Smooth muscle cell (in vitro differentiated cells): ENCODE results near the gene GRIP2. TPM values are rescaled to one million over a fixed set of nuclear protein-coding genes. Genes with fewer than 3 reads are reported as not detected.

Experiments used
- DNase-seq: peaks from one replicate; lab custom pipeline; 2025; ENCODE audit not compliant: unreplicated experiment; lab: John Stamatoyannopoulos, UW
- H2AFZ ChIP-seq: fragments of 200-600 bp; sonication (generic); 2 replicates; pipeline ENCODE4 v1.6.0; 2016; ENCODE audit warnings: antibody characterized with exemption, low read depth, mild to moderate bottlenecking
- H3F3A ChIP-seq: fragments of 200-600 bp; sonication (generic); 2 replicates; pipeline ENCODE4 v1.6.0; 2017; ENCODE audit warnings: antibody characterized with exemption, low read depth
- H3K27ac ChIP-seq: fragments of 200-600 bp; sonication (generic); 2 replicates; pipeline ENCODE4 v1.5.1; 2016; ENCODE audit warnings: low read depth, mild to moderate bottlenecking
- H3K27me3 ChIP-seq: fragments of 200-600 bp; sonication (generic); 2 replicates; pipeline ENCODE4 v1.6.1; 2016; ENCODE audit warnings: low read depth, mild to moderate bottlenecking
- H3K36me3 ChIP-seq: fragments of 200-600 bp; sonication (generic); 2 replicates; pipeline ENCODE4 v1.5.1; 2016; ENCODE audit warnings: low read depth
- H3K4me1 ChIP-seq: fragments of 200-600 bp; sonication (generic); 2 replicates; pipeline ENCODE4 v1.5.1; 2016; ENCODE audit warnings: low read depth
- H3K4me2 ChIP-seq: fragments of 200-600 bp; sonication (generic); 2 replicates; pipeline ENCODE4 v1.6.0; 2016; ENCODE audit warnings: mild to moderate bottlenecking
- H3K4me3 ChIP-seq: fragments of 200-600 bp; sonication (generic); 2 replicates; pipeline ENCODE4 v1.5.1; 2016; ENCODE audit warnings: mild to moderate bottlenecking
- H3K79me2 ChIP-seq: fragments of 200-600 bp; sonication (generic); 2 replicates; pipeline ENCODE4 v1.6.0; 2016; ENCODE audit warnings: low read depth, mild to moderate bottlenecking
- H3K9ac ChIP-seq: fragments of 200-600 bp; sonication (generic); 2 replicates; pipeline ENCODE4 v1.6.0; 2016; ENCODE audit warnings: low read depth
- H3K9me3 ChIP-seq: fragments of 200-600 bp; sonication (generic); replicated peaks from 2 replicates; pipeline ENCODE4 v1.5.1; 2016; ENCODE audit warnings: low read depth
- H4K20me1 ChIP-seq: fragments of 200-600 bp; sonication (generic); 2 replicates; pipeline ENCODE4 v1.6.0; 2016; ENCODE audit warnings: low read depth
- WGBS: methylation state at CpG from one replicate; pipeline ENCODE4 v1.1.7; 2016; ENCODE audit warnings: low lambda C conversion rate; 5-methylcytosine and 5-hydroxymethylcytosine counted together
- polyA plus RNA-seq: library from polyadenylated mRNA; unstranded; fragments of >200 nt; fragmentation: Nextera tagmentation; extraction: Ambion mirVana; gene quantifications from 2 replicates; pipeline ENCODE4 v1.2.1, GENCODE V29; 2016
- total RNA-seq: library from RNA; depleted of rRNA; stranded (reverse); fragments of >200 nt; gene quantifications from 2 replicates; pipeline ENCODE4 v1.2.3, GENCODE V29; 2014
- TF ChIP-seq, protein P1 (sequence below): fragments of 200-600 bp; sonication (generic); IDR thresholded peaks from 2 replicates; pipeline ENCODE4 v1.5.1; 2017; ENCODE audit warnings: borderline replicate concordance, mild to moderate bottlenecking, antibody characterized with exemption; ENCODE audit not compliant: insufficient read depth, poor library complexity, severe bottlenecking

The GRIP2 gene
- total and polyA plus RNA-seq, 2 experiments from 2014 or later: 2.0 to 6.5 TPM

DNA sequence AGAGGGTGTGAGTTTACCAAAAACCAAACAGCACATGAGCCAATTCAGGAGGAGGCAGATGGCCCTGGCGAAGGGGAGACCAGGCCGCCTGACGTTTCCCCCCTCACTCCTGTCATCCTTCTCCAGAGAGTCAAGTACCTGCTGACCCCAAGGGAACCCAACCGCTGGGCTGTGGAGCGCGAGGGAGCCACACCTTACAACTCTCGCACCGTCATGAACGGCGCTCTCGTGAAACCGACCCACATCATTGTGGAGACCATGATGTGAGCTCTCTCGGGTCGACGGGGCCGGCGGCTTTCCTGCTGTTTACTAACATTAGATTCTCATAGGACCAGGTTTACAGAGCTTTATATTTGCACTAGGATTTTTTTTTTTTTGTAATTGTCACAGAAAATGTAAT is 55.4 kb downstream of the GRIP2 start:
- no peaks in the 10 kb centered on the region for H3K4me1 ChIP-seq
- 93% methylated on average over 17 of the region's 17 CpGs for WGBS
- no peak overlapping the region for H2AFZ ChIP-seq
- H3K4me2 ChIP-seq: no peak overlapping the region
- H4K20me1 ChIP-seq: no peaks in the 10 kb centered on the region
- H3K27ac ChIP-seq: no peak overlapping the region
- H3K79me2 ChIP-seq: no peaks in the 10 kb centered on the region
- H3K4me3 ChIP-seq: no peak overlapping the region
- no peaks in the 10 kb centered on the region for H3K9me3 ChIP-seq
- TF ChIP-seq, protein P1, sequence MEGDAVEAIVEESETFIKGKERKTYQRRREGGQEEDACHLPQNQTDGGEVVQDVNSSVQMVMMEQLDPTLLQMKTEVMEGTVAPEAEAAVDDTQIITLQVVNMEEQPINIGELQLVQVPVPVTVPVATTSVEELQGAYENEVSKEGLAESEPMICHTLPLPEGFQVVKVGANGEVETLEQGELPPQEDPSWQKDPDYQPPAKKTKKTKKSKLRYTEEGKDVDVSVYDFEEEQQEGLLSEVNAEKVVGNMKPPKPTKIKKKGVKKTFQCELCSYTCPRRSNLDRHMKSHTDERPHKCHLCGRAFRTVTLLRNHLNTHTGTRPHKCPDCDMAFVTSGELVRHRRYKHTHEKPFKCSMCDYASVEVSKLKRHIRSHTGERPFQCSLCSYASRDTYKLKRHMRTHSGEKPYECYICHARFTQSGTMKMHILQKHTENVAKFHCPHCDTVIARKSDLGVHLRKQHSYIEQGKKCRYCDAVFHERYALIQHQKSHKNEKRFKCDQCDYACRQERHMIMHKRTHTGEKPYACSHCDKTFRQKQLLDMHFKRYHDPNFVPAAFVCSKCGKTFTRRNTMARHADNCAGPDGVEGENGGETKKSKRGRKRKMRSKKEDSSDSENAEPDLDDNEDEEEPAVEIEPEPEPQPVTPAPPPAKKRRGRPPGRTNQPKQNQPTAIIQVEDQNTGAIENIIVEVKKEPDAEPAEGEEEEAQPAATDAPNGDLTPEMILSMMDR: no peak
- no peaks in the 10 kb centered on the region for H3K27me3 ChIP-seq
- no peak for DNase-seq
- H3K36me3 ChIP-seq: no peaks in the 10 kb centered on the region
- no peaks in the 10 kb centered on the region for H3F3A ChIP-seq
- no peak overlapping the region for H3K9ac ChIP-seq

DNA sequence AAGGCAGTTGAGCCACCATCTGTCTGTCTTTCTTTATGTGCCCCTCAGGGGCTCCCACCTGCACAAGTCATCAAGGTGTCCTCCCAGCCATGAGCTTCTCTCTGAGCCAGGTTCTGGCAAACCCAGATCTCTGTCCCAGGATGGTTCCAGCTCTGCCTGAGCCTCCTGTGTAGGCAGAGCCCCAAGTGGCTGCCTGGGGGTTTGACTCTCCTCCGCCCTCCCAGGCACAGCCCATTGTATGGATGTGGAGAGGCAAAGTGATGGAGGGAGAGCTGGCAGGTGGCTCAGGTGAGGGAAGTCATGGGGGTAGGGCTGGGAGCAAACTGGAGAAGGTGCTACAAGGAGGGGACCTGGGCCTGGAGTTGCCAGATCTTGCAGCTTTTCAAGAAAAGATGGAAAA is 56.9 kb downstream of the GRIP2 start:
- H2AFZ ChIP-seq: no peak overlapping the region
- H3K27me3 ChIP-seq: no peaks in the 10 kb centered on the region
- H3K27ac ChIP-seq: no peak overlapping the region
- H3K4me1 ChIP-seq: no peaks in the 10 kb centered on the region
- no peak overlapping the region for H3K4me2 ChIP-seq
- no peak overlapping the region for H3K9ac ChIP-seq
- H3F3A ChIP-seq: no peaks in the 10 kb centered on the region
- no peaks in the 10 kb centered on the region for H3K36me3 ChIP-seq
- H3K9me3 ChIP-seq: no peaks in the 10 kb centered on the region
- TF ChIP-seq, protein P1: no peak
- 100% methylated on average over 1 of the region's 1 CpG for WGBS
- H4K20me1 ChIP-seq: no peaks in the 10 kb centered on the region
- no peak overlapping the region for H3K4me3 ChIP-seq
- no peaks in the 10 kb centered on the region for H3K79me2 ChIP-seq
- no peak for DNase-seq

GRCh38 chr3:14482271-14482721 is 57.8 kb downstream of the GRIP2 start:
- Histone ChIP-seq H3K4me2 (no peak overlapping the region), H3K9ac (no peak overlapping the region), H3K36me3 (no peaks in the 10 kb centered on the region), H4K20me1 (no peaks in the 10 kb centered on the region), H3K9me3 (no peaks in the 10 kb centered on the region), H3K79me2 (no peaks in the 10 kb centered on the region), H3F3A (no peaks in the 10 kb centered on the region), H2AFZ (no peak overlapping the region), H3K4me1 (no peaks in the 10 kb centered on the region), H3K4me3 (no peak overlapping the region), H3K27me3 (no peaks in the 10 kb centered on the region), H3K27ac (no peak overlapping the region)
- TF ChIP-seq, protein P1: no peak
- WGBS: 94% methylated on average over 2 of the region's 2 CpGs
- DNase-seq: no peak

DNA sequence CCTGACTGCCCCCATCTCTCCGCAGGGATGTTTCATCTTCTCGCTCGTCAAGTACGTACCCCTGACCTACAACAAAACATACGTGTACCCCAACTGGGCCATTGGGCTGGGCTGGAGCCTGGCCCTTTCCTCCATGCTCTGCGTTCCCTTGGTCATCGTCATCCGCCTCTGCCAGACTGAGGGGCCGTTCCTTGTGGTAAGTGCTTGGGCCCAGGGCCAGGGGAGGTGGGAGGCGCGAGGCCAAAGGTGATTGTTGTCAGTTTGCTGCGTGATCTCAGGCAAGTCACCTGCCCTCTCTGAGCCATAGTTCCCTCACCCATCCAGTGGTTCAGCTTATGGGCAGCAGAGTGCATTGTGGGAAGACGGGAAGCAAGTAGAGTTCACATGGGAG is 58.5 kb downstream of the GRIP2 start:
- H3K27me3 ChIP-seq: no peaks in the 10 kb centered on the region
- no peaks in the 10 kb centered on the region for H3K4me1 ChIP-seq
- H3K4me2 ChIP-seq: no peak overlapping the region
- no peak for DNase-seq
- H3F3A ChIP-seq: no peaks in the 10 kb centered on the region
- H3K9ac ChIP-seq: no peak overlapping the region
- TF ChIP-seq, protein P1: no peak
- no peak overlapping the region for H3K27ac ChIP-seq
- H3K36me3 ChIP-seq: no peaks in the 10 kb centered on the region
- no peaks in the 10 kb centered on the region for H3K9me3 ChIP-seq
- no peaks in the 10 kb centered on the region for H4K20me1 ChIP-seq
- WGBS: 98% methylated on average over 13 of the region's 13 CpGs
- H2AFZ ChIP-seq: no peak overlapping the region
- H3K79me2 ChIP-seq: no peaks in the 10 kb centered on the region
- no peak overlapping the region for H3K4me3 ChIP-seq
